Smooth muscle cell (in vitro differentiated cells): ENCODE results near the gene PACSIN1. TPM values are rescaled to one million over a fixed set of nuclear protein-coding genes. Genes with fewer than 3 reads are reported as not detected.

ENCODE experiments used
- DNase-seq: peaks from one replicate; lab custom pipeline; 2025; ENCODE audit not compliant: unreplicated experiment; lab: John Stamatoyannopoulos, UW
- H2AFZ ChIP-seq: fragments of 200-600 bp; sonication (generic); 2 replicates; pipeline ENCODE4 v1.6.0; 2016; ENCODE audit warnings: antibody characterized with exemption, low read depth, mild to moderate bottlenecking
- H3F3A ChIP-seq: fragments of 200-600 bp; sonication (generic); 2 replicates; pipeline ENCODE4 v1.6.0; 2017; ENCODE audit warnings: antibody characterized with exemption, low read depth
- H3K27ac ChIP-seq: fragments of 200-600 bp; sonication (generic); 2 replicates; pipeline ENCODE4 v1.5.1; 2016; ENCODE audit warnings: low read depth, mild to moderate bottlenecking
- H3K27me3 ChIP-seq: fragments of 200-600 bp; sonication (generic); 2 replicates; pipeline ENCODE4 v1.6.1; 2016; ENCODE audit warnings: low read depth, mild to moderate bottlenecking
- H3K36me3 ChIP-seq: fragments of 200-600 bp; sonication (generic); 2 replicates; pipeline ENCODE4 v1.5.1; 2016; ENCODE audit warnings: low read depth
- H3K4me1 ChIP-seq: fragments of 200-600 bp; sonication (generic); 2 replicates; pipeline ENCODE4 v1.5.1; 2016; ENCODE audit warnings: low read depth
- H3K4me2 ChIP-seq: fragments of 200-600 bp; sonication (generic); 2 replicates; pipeline ENCODE4 v1.6.0; 2016; ENCODE audit warnings: mild to moderate bottlenecking
- H3K4me3 ChIP-seq: fragments of 200-600 bp; sonication (generic); 2 replicates; pipeline ENCODE4 v1.5.1; 2016; ENCODE audit warnings: mild to moderate bottlenecking
- H3K79me2 ChIP-seq: fragments of 200-600 bp; sonication (generic); 2 replicates; pipeline ENCODE4 v1.6.0; 2016; ENCODE audit warnings: low read depth, mild to moderate bottlenecking
- H3K9ac ChIP-seq: fragments of 200-600 bp; sonication (generic); 2 replicates; pipeline ENCODE4 v1.6.0; 2016; ENCODE audit warnings: low read depth
- H3K9me3 ChIP-seq: fragments of 200-600 bp; sonication (generic); replicated peaks from 2 replicates; pipeline ENCODE4 v1.5.1; 2016; ENCODE audit warnings: low read depth
- H4K20me1 ChIP-seq: fragments of 200-600 bp; sonication (generic); 2 replicates; pipeline ENCODE4 v1.6.0; 2016; ENCODE audit warnings: low read depth
- WGBS: methylation state at CpG from one replicate; pipeline ENCODE4 v1.1.7; 2016; ENCODE audit warnings: low lambda C conversion rate; 5-methylcytosine and 5-hydroxymethylcytosine counted together
- polyA plus RNA-seq: library from polyadenylated mRNA; unstranded; fragments of >200 nt; fragmentation: Nextera tagmentation; extraction: Ambion mirVana; gene quantifications from 2 replicates; pipeline ENCODE4 v1.2.1, GENCODE V29; 2016
- total RNA-seq: library from RNA; depleted of rRNA; stranded (reverse); fragments of >200 nt; gene quantifications from 2 replicates; pipeline ENCODE4 v1.2.3, GENCODE V29; 2014
- TF ChIP-seq, protein P1 (sequence below): fragments of 200-600 bp; sonication (generic); IDR thresholded peaks from 2 replicates; pipeline ENCODE4 v1.5.1; 2017; ENCODE audit warnings: borderline replicate concordance, mild to moderate bottlenecking, antibody characterized with exemption; ENCODE audit not compliant: insufficient read depth, poor library complexity, severe bottlenecking

PACSIN1 gene
- total and polyA plus RNA-seq, 2 experiments from 2014 or later = not detected

- Histone ChIP-seq H3K36me3 (peaks cover 10% of the 10 kb centered on the region), H3K27me3 (no peaks in the 10 kb centered on the region), H3K9ac (no peak overlapping the region), H2AFZ (no peak overlapping the region), H3K79me2 (peaks cover 37% of the 10 kb centered on the region), H3K4me1 (peaks cover 14% of the 10 kb centered on the region), H3F3A (peaks cover 10% of the 10 kb centered on the region), H3K9me3 (no peaks in the 10 kb centered on the region), H4K20me1 (peaks cover 66% of the 10 kb centered on the region), H3K4me3 (no peak overlapping the region), H3K27ac (no peak overlapping the region), H3K4me2 (no peak overlapping the region)
- WGBS = 98% methylated on average over 5 of the region's 5 CpGs
- TF ChIP-seq, protein P1, sequence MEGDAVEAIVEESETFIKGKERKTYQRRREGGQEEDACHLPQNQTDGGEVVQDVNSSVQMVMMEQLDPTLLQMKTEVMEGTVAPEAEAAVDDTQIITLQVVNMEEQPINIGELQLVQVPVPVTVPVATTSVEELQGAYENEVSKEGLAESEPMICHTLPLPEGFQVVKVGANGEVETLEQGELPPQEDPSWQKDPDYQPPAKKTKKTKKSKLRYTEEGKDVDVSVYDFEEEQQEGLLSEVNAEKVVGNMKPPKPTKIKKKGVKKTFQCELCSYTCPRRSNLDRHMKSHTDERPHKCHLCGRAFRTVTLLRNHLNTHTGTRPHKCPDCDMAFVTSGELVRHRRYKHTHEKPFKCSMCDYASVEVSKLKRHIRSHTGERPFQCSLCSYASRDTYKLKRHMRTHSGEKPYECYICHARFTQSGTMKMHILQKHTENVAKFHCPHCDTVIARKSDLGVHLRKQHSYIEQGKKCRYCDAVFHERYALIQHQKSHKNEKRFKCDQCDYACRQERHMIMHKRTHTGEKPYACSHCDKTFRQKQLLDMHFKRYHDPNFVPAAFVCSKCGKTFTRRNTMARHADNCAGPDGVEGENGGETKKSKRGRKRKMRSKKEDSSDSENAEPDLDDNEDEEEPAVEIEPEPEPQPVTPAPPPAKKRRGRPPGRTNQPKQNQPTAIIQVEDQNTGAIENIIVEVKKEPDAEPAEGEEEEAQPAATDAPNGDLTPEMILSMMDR = no peak
- DNase-seq = no peak
Observed at GRCh38 chr6:34423254-34423653, 42.6 kb upstream of the PACSIN1 start.

DNA sequence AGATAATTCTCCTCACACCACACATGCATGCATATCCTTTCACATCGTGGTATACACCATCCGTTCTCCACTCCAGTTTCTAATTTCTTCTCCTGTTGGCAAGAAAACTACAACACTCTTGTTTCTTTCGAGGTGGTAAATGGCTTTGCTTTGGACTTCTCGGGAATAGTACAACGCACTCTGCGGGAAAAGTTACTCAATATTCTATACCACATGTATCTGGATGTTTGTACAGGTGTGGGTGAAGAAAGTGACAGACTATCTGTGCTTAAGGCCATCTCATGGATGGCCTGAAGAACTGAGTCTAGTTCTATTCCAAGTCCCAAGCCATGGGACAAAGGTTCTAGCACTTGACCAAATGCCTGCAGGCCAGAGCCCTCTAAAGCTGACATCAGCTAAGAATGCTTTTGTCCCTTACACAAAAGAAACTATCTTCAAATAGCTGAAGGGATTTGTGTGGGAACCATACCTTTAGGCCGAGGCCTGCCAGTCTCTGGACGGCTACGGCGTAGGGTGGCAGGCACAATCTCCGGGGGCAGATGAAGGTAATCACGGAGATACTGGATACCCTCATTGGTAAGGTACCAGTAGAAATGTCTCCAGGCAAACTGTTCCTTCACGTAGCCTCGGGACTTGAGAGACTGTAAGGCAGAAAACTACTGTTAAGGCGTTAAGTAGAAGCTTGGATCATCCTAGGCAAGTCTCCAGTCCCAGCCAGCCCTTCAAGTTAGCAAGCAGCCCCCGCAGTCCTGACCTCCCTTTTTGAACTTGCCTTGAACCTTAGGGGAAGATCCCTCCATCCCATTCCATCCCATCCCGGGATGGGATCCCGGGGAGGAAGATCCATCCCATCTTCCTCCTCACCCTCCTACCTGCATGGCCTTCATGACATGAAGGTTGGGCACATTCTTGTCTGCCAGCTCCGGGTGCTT, 41.4 kb upstream of the PACSIN1 start:
- H3K36me3 ChIP-seq = peaks cover 10% of the 10 kb centered on the region
- 80% methylated on average over 19 of the region's 19 CpGs for WGBS
- TF ChIP-seq, protein P1 = no peak
- H3K4me2 ChIP-seq = peak overlapping the region; percentile 93
- no peak overlapping the region for H2AFZ ChIP-seq
- no peaks in the 10 kb centered on the region for H3K27me3 ChIP-seq
- H3K9me3 ChIP-seq = no peaks in the 10 kb centered on the region
- H3K4me3 ChIP-seq = peak overlapping the region; percentile 93
- H3K27ac ChIP-seq = peak overlapping the region; percentile 88
- peaks cover 4% of the 10 kb centered on the region for H3F3A ChIP-seq
- no peak for DNase-seq
- peaks cover 14% of the 10 kb centered on the region for H3K4me1 ChIP-seq
- H4K20me1 ChIP-seq = peaks cover 54% of the 10 kb centered on the region
- H3K79me2 ChIP-seq = peaks cover 37% of the 10 kb centered on the region
- H3K9ac ChIP-seq = peak overlapping the region; percentile 98

DNA sequence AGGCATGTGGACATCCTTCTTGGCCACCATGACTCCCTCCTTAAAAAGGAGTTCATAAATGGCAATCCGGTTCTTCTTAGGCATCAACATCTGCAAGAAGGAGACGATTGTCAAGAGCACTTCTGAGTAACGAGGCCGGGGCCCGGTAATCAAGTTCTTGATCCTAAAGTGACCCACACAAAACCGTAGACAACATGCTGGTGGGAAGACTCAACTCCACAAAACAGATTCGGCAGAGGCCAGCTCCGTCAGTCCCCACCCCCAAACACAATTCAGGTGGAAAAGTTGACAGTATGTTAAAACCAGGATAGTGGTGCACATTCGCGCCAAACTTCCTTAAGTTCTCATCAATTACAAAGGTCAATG, 40.8 kb upstream of the PACSIN1 start:
- Histone ChIP-seq H3K9me3 (no peaks in the 10 kb centered on the region), H2AFZ (no peak overlapping the region), H3K4me3 (peak overlapping the region; percentile 93), H3K79me2 (peaks cover 37% of the 10 kb centered on the region), H4K20me1 (peaks cover 48% of the 10 kb centered on the region), H3K27me3 (no peaks in the 10 kb centered on the region), H3F3A (peaks cover 4% of the 10 kb centered on the region), H3K27ac (peak overlapping the region; percentile 88), H3K4me1 (peaks cover 14% of the 10 kb centered on the region), H3K9ac (peak overlapping the region; percentile 98), H3K4me2 (peak overlapping the region; percentile 93), H3K36me3 (peaks cover 10% of the 10 kb centered on the region)
- DNase-seq = no peak
- WGBS = 9% methylated on average over 10 of the region's 10 CpGs
- TF ChIP-seq, protein P1 = no peak
